CD14-positive monocyte (primary cell): ENCODE data around the gene TRMT13. TPM values are rescaled to one million over a fixed set of nuclear protein-coding genes. Genes with fewer than 3 reads are reported as not detected.

ENCODE experiments used
- DNase-seq, 3 donors: peaks; one replicate each; pipeline ENCODE4 v3.0.0-alpha.2; 2011 to 2022
- H2AFZ ChIP-seq: 2 replicates; pipeline ENCODE4 v1.6.0; 2012; ENCODE audit warnings: mild to moderate bottlenecking, low read depth, low read length, inconsistent platforms; ENCODE audit not compliant: insufficient read depth, poor library complexity, severe bottlenecking
- H3K27ac ChIP-seq, 2 donors: 1 replicate in 1 of 2; 2 replicates in 1 of 2; pipeline ENCODE4 v1.5.1; 2012 to 2013; ENCODE audit warnings: low read length in 2 of 2, control low read depth in 1 of 2, inconsistent platforms in 1 of 2, low read depth in 1 of 2, mild to moderate bottlenecking in 1 of 2
- H3K27me3 ChIP-seq, 2 donors: one replicate each; pipeline versions ENCODE4 v1.6.0 to v1.6.1; 2011 to 2013; ENCODE audit warnings: low read length in 2 of 2; ENCODE audit not compliant: control insufficient read depth in 2 of 2, insufficient read depth in 2 of 2
- H3K36me3 ChIP-seq, 2 donors: replicated peaks in 1 of 2; 1 replicate in 1 of 2; 2 replicates in 1 of 2; pipeline versions ENCODE4 v1.5.1 to v1.6.1; 2012 to 2013; ENCODE audit warnings: low read length in 2 of 2, control low read depth in 1 of 2, inconsistent platforms in 1 of 2, mild to moderate bottlenecking in 1 of 2; ENCODE audit not compliant: insufficient read depth in 2 of 2, control insufficient read depth in 1 of 2
- H3K4me1 ChIP-seq, 2 donors: 1 replicate in 1 of 2; 2 replicates in 1 of 2; pipeline versions ENCODE4 v1.5.1 to v1.6.1; 2012 to 2013; ENCODE audit warnings: low read length in 2 of 2, control low read depth in 1 of 2, inconsistent platforms in 1 of 2, mild to moderate bottlenecking in 1 of 2, moderate library complexity in 1 of 2; ENCODE audit not compliant: insufficient read depth in 2 of 2, control insufficient read depth in 1 of 2
- H3K4me2 ChIP-seq: replicated peaks from 2 replicates; pipeline ENCODE3; 2012; ENCODE audit warnings: low read length, moderate library complexity, mild to moderate bottlenecking; ENCODE audit not compliant: poor library complexity, severe bottlenecking; ENCODE audit errors: extremely low read depth
- H3K4me3 ChIP-seq, 3 experiments: fragments of 200-600 bp in 1 of 3; sonication (generic) in 1 of 3; replicated peaks in 1 of 3; 1 replicate in 2 of 3; 2 replicates in 1 of 3; pipeline ENCODE4 v1.5.1; 2011 to 2013; ENCODE audit warnings: low read length in 3 of 3, mild to moderate bottlenecking in 3 of 3, control low read depth in 2 of 3, low read depth in 2 of 3, inconsistent platforms in 1 of 3, moderate library complexity in 1 of 3
- H3K79me2 ChIP-seq: 2 replicates; pipeline ENCODE4 v1.6.0; 2012; ENCODE audit warnings: mild to moderate bottlenecking, control low read depth, inconsistent platforms, low read length, moderate library complexity; ENCODE audit not compliant: insufficient read depth
- H3K9ac ChIP-seq: 2 replicates; pipeline ENCODE4 v1.6.0; 2017; ENCODE audit warnings: low read length, mild to moderate bottlenecking; ENCODE audit not compliant: insufficient read depth, poor library complexity, severe bottlenecking
- H3K9me3 ChIP-seq, 2 donors: replicated peaks in 1 of 2; 1 replicate in 1 of 2; 2 replicates in 1 of 2; pipeline versions ENCODE4 v1.5.1 to v1.6.1; 2012 to 2013; ENCODE audit warnings: low read length in 2 of 2, control low read depth in 1 of 2; ENCODE audit not compliant: control insufficient read depth in 1 of 2, insufficient read depth in 1 of 2
- H4K20me1 ChIP-seq: 2 replicates; pipeline ENCODE4 v1.6.0; 2012; ENCODE audit warnings: mild to moderate bottlenecking, low read length, control low read depth, moderate library complexity; ENCODE audit not compliant: insufficient read depth
- H3K27ac Mint-ChIP-seq, 7 donors: one replicate each; pipeline ENCODE4 v1.8.0; 2020; ENCODE audit warnings: mild to moderate bottlenecking in 7 of 7, mixed read lengths in 7 of 7, moderate library complexity in 6 of 7, inconsistent platforms in 2 of 7
- H3K27me3 Mint-ChIP-seq, 3 donors: one replicate each; pipeline ENCODE4 v1.8.0; 2021 to 2022; ENCODE audit warnings: low read depth in 3 of 3, mild to moderate bottlenecking in 3 of 3, mixed read lengths in 3 of 3, moderate library complexity in 3 of 3, inconsistent platforms in 1 of 3
- H3K36me3 Mint-ChIP-seq, 2 donors: one replicate each; pipeline ENCODE4 v1.8.0; 2020; ENCODE audit warnings: mixed read lengths in 2 of 2, inconsistent platforms in 1 of 2, mild to moderate bottlenecking in 1 of 2
- H3K4me1 Mint-ChIP-seq: one replicate; pipeline ENCODE4 v1.8.0; 2020; ENCODE audit warnings: mild to moderate bottlenecking, mixed read lengths
- H3K4me3 Mint-ChIP-seq, 2 donors: one replicate each; pipeline ENCODE4 v1.8.0; 2020; ENCODE audit warnings: mild to moderate bottlenecking in 2 of 2, mixed read lengths in 2 of 2, moderate library complexity in 1 of 2
- H3K9me3 Mint-ChIP-seq, 7 donors: one replicate each; pipeline ENCODE4 v1.8.0; 2020 to 2022; ENCODE audit warnings: mixed read lengths in 7 of 7, mild to moderate bottlenecking in 6 of 7, moderate library complexity in 6 of 7, inconsistent platforms in 2 of 7
- CTCF ChIP-seq: fragments of 200-600 bp; IDR thresholded peaks from one replicate; pipeline ENCODE4 v1.8.0; 2022; ENCODE audit warnings: antibody characterized with exemption, mild to moderate bottlenecking
- WGBS: methylation state at CpG from one replicate; pipeline ENCODE4 v1.1.5; 2013; ENCODE audit warnings: missing lambda C conversion rate; ENCODE audit not compliant: insufficient coverage; 5-methylcytosine and 5-hydroxymethylcytosine counted together
- intact Hi-C, 2 donors: fragments of 100-400 bp; cut with micrococcal nuclease; formaldehyde crosslinking; loops; one replicate each; pipeline versions ENCODE4 v1.15.0 to v1.15.1; 2023
- polyA plus RNA-seq, 3 donors: library from polyadenylated mRNA; depleted of rRNA in 1 of 3; unstranded in 2 of 3; stranded (reverse) in 1 of 3; fragments of 300-500 nt in 2 of 3; fragments of >200 nt in 1 of 3; fragmentation: Illumina TruSeq in 2 of 3; gene quantifications; 1 replicate in 2 of 3; 2 replicates in 1 of 3; pipeline ENCODE4 v1.2.3, GENCODE V29; 2012 to 2021

Gene TRMT13
- polyA plus RNA-seq, 3 donors: 2.2 to 8.1 (median 2.3) TPM

GRCh38 chr1:100183370-100183769 is 50.4 kb downstream of the TRMT13 start:
- no peak overlapping the region for H3K4me2 ChIP-seq
- no peak overlapping the region for H3K27ac Mint-ChIP-seq
- peaks cover 0 to 17% (median 0%) of the 10 kb centered on the region in 7 donors for H3K9me3 Mint-ChIP-seq
- H3K36me3 Mint-ChIP-seq: peaks cover 0 to 4% of the 10 kb centered on the region in 2 donors
- WGBS: 100% methylated on average over 1 of the region's 4 CpGs
- H3K4me3 ChIP-seq: no peak overlapping the region
- H3K79me2 ChIP-seq: no peaks in the 10 kb centered on the region
- H3K9ac ChIP-seq: no peak overlapping the region
- H3K36me3 ChIP-seq: no peaks in the 10 kb centered on the region
- H3K27me3 Mint-ChIP-seq: no peaks in the 10 kb centered on the region
- no peak overlapping the region for H3K27ac ChIP-seq
- no peak overlapping the region for H3K4me3 Mint-ChIP-seq
- intact Hi-C loops: no loop called here
- H3K9me3 ChIP-seq: no peaks in the 10 kb centered on the region
- H3K4me1 Mint-ChIP-seq: no peaks in the 10 kb centered on the region
- H4K20me1 ChIP-seq: no peaks in the 10 kb centered on the region
- DNase-seq: no peak
- TF ChIP-seq CTCF: no peak
- no peaks in the 10 kb centered on the region for H3K27me3 ChIP-seq
- H3K4me1 ChIP-seq: no peaks in the 10 kb centered on the region
- H2AFZ ChIP-seq: no peak overlapping the region

- Mint-ChIP-seq H3K9me3 (peaks cover 0 to 17% (median 0%) of the 10 kb centered on the region in 7 donors), H3K4me1 (no peaks in the 10 kb centered on the region), H3K27ac (peak overlapping the region in 1 of 7 donors; percentile 78), H3K36me3 (peaks cover 0 to 4% of the 10 kb centered on the region in 2 donors), H3K27me3 (no peaks in the 10 kb centered on the region), H3K4me3 (no peak overlapping the region)
- Histone ChIP-seq H3K4me2 (no peak overlapping the region), H3K36me3 (peaks cover 3 to 5% of the 10 kb centered on the region in 2 donors), H2AFZ (no peak overlapping the region), H3K79me2 (no peaks in the 10 kb centered on the region), H3K9me3 (no peaks in the 10 kb centered on the region), H3K27ac (no peak overlapping the region), H3K27me3 (no peaks in the 10 kb centered on the region), H4K20me1 (no peaks in the 10 kb centered on the region), H3K9ac (no peak overlapping the region), H3K4me3 (no peak overlapping the region), H3K4me1 (no peaks in the 10 kb centered on the region)
- WGBS: 0% methylated on average over 1 of the region's 1 CpG
- intact Hi-C loops: no loop called here
- no peak for TF ChIP-seq CTCF
- no peak for DNase-seq
Measured at GRCh38 chr1:100184536-100184935, 51.6 kb downstream of the TRMT13 start.
